Aorta (tissue), 5 donors: Measurements from ENCODE around the gene HRH2. TPM values are rescaled to one million over a fixed set of nuclear protein-coding genes. Genes with fewer than 3 reads are reported as not detected.
"Not testable (repeated sequence)": the region's sequence is repeated elsewhere in the genome, so short reads cannot be mapped to it uniquely, and the experiment has no call there.

Experiments used
- ATAC-seq: fragments of 200-7000 bp; cut with Tn5 transposase; one replicate; pipeline ENCODE4 v1.9.1; 2022; ENCODE audit warnings: moderate library complexity; ENCODE audit not compliant: low FRiP score
- DNase-seq, 2 donors: peaks; one replicate each; pipeline ENCODE4 v3.0.0-alpha.2; 2020
- H3K27ac ChIP-seq, 2 donors: one replicate each; pipeline ENCODE4 v1.5.1; 2013; ENCODE audit warnings: low read length in 2 of 2, mild to moderate bottlenecking in 2 of 2, moderate library complexity in 2 of 2, control low read depth in 1 of 2, inconsistent platforms in 1 of 2, low read depth in 1 of 2
- H3K27me3 ChIP-seq, 2 donors: one replicate each; pipeline ENCODE4 v1.6.1; 2013; ENCODE audit warnings: control low read depth in 1 of 2, low read length in 1 of 2, mild to moderate bottlenecking in 1 of 2, moderate library complexity in 1 of 2; ENCODE audit not compliant: insufficient read depth in 2 of 2, control insufficient read depth in 1 of 2
- H3K36me3 ChIP-seq, 2 donors: one replicate each; pipeline ENCODE4 v1.6.1; 2013; ENCODE audit warnings: control low read depth in 1 of 2, low read length in 1 of 2, mild to moderate bottlenecking in 1 of 2; ENCODE audit not compliant: insufficient read depth in 2 of 2, control insufficient read depth in 1 of 2
- H3K4me1 ChIP-seq, 2 donors: one replicate each; pipeline ENCODE4 v1.6.1; 2013; ENCODE audit warnings: low read length in 2 of 2, control low read depth in 1 of 2, mild to moderate bottlenecking in 1 of 2, moderate library complexity in 1 of 2; ENCODE audit not compliant: insufficient read depth in 2 of 2, control insufficient read depth in 1 of 2
- H3K4me3 ChIP-seq, 2 donors: one replicate each; pipeline ENCODE4 v1.5.1; 2013; ENCODE audit warnings: low read length in 2 of 2, control low read depth in 1 of 2, mild to moderate bottlenecking in 1 of 2
- H3K9me3 ChIP-seq: one replicate; pipeline ENCODE4 v1.6.1; 2013; ENCODE audit warnings: mild to moderate bottlenecking, low read length; ENCODE audit not compliant: control insufficient read depth
- WGBS, 2 donors: extraction: QIAGEN DNeasy Blood & Tissue Kit; methylation state at CpG; one replicate each; pipeline ENCODE4 v1.1.7; 2013; 5-methylcytosine and 5-hydroxymethylcytosine counted together
- intact Hi-C, 2 donors: fragments of 100-400 bp; cut with DNase I; formaldehyde crosslinking; loops; one replicate each; pipeline versions ENCODE4 v1.14.2 to v1.15.0; 2022
- polyA plus RNA-seq, 2 donors: library from polyadenylated mRNA; stranded (reverse); fragments of 200-250 nt; gene quantifications; one replicate each; pipeline ENCODE4 v1.2.3, GENCODE V29; 2013
- total RNA-seq, 2 donors: library from RNA; stranded (reverse); fragmentation: NEBNext Ultra II Directional; extraction: Animal tissue kit (Norgen Biotek cat#: 25700); gene quantifications; one replicate each; pipeline ENCODE4 v1.2.1, GENCODE V29; 2021
- donor health status: healthy with polysubstance abuse.
- donor health status: Bipolar disorder and iron deficiency.
- donor health status: DM: no; HTN: no; CAD: no.
- donor health status: DM: no; HTN: no; CAD: no.
- donor health status: DM: yes; HTN: yes; CAD: no.

HRH2 gene
- total and polyA plus RNA-seq, 4 donors = 1.1 to 15.3 (median 7.4) TPM

DNA sequence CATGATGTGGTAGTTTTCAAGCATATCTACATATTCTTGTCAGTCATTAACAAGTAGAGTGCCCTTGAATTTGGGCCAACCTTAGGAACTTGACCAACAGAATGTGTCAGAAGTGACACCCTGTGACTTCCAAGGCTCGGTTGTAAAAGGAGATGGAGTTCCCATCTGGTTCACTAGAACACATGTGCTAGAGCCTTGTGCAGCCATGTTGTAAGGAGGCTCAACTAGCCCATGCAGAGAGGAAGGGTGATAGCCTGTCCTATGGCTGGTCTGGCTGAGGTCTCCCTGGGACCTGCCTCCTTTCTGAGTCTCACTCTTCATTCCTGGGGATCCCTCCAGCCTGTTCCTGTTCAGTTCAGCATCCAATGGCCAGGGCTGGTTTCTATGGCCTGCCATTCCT is 28.1 kb upstream of the HRH2 start:
- no peak overlapping the region for H3K4me3 ChIP-seq
- ATAC-seq (no peak), DNase-seq (no peak)
- intact Hi-C loops = no loop called here
- H3K27ac ChIP-seq = no peak overlapping the region
- H3K4me1 ChIP-seq = no peaks in the 10 kb centered on the region
- H3K36me3 ChIP-seq = no peaks in the 10 kb centered on the region
- no peaks in the 10 kb centered on the region for H3K27me3 ChIP-seq
- peaks cover 9% of the 10 kb centered on the region for H3K9me3 ChIP-seq
- WGBS, 2 donors = 89 to 91% methylated on average over 1 of the region's 1 CpG

DNA sequence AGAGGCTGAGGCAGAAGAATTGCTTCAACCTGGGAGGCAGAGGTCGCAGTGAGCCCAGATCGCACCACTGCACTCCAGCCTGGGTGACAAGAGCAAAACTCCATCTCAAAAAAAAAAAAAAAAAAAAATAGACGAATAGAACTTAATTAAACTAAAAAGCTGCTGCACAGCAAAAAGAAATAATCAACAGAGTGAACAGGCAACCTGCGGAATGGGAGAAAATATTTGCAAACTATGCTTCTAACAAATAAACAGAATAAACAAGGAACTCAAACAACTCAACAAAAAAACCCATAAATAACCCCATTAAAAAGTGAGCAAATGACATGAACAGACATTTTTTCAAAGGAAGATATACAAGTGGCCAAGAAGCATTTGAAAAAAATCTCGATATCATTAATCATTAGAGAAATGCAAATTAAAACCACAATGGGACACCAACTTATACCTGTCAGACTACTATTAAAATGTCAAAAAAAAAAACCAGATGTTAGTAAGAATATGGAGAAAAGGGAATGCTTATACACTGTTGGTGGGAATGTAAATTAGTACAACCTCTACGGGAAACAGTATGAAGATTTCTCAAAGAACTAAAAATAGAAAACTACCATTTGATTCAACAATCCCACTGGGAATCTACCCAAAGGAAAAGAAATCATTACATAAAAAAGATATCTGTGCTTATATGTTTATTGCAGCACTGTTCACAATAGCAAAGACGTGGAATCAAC is 21.9 kb upstream of the HRH2 start:
- intact Hi-C loops = no loop called here
- no peaks in the 10 kb centered on the region for H3K27me3 ChIP-seq
- WGBS, 2 donors = 66 to 67% methylated on average over 7 of the region's 7 CpGs
- H3K27ac ChIP-seq = no peak overlapping the region
- H3K36me3 ChIP-seq = no peaks in the 10 kb centered on the region
- no peak for DNase-seq
- H3K4me1 ChIP-seq = no peaks in the 10 kb centered on the region
- no peak for ATAC-seq
- H3K4me3 ChIP-seq = no peak overlapping the region
- H3K9me3 ChIP-seq = no peaks in the 10 kb centered on the region

DNA sequence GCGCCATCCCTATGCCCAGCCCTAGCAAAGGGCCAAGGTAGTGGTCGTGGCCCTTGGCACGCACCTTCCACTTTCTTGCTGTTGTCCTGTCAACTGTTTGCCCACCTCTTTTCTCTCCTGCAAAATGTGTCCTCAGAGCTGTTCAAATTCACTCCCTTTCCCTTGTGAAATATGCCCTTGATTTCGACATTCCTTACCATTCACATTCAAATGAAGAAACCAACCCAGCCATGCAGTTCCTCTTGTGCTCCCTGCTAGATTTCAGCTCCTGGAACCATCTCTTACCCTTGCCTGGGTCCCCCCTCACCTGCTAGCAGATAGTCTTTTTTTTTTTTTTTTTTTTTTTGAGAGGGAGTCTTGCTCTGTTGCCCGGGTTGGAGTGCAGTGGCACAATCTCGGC is 19.6 kb upstream of the HRH2 start:
- Histone ChIP-seq H3K4me3 (no peak overlapping the region), H3K36me3 (no peaks in the 10 kb centered on the region), H3K27ac (no peak overlapping the region), H3K4me1 (no peaks in the 10 kb centered on the region), H3K9me3 (no peaks in the 10 kb centered on the region), H3K27me3 (no peaks in the 10 kb centered on the region)
- intact Hi-C loops = no loop called here
- DNase-seq (no peak), ATAC-seq (no peak)
- WGBS, 2 donors = 80 to 87% methylated on average over 6 of the region's 6 CpGs

DNA sequence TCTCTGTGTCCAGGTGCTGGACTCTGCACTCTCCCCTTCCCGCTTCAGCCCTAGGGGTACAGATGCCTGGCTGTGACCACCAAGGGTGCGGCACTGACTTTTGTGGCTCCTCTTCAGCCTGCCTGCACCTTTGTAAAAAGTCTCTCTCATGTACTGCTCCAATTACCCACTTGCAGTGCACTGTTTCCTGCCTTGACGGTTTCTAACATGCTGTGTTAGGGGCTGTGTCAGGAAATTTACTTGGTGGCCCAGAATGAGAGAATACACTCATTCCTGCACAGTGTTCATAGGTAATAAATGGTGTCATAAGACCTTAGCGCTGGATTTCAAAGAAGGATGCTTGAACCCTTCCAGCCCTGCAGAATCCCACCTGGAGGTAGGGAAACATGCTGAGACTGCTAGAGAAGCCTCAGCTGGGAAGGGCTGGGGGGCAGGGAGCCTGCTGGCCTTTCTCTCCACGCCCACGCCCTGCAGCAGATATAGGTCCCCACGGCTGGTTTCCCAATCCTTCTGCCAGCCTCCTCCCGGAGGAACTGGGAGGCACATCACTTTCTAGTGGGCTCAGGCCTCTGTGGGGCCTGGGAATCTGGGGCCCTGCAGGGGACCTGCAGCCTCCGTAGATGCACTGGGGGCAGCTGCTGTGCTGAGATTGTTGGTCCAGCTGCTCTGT is 17.6 kb upstream of the HRH2 start:
- DNase-seq = no peak
- Histone ChIP-seq H3K27me3 (no peaks in the 10 kb centered on the region), H3K4me1 (no peaks in the 10 kb centered on the region), H3K4me3 (no peak overlapping the region), H3K27ac (no peak overlapping the region), H3K9me3 (no peaks in the 10 kb centered on the region), H3K36me3 (no peaks in the 10 kb centered on the region)
- intact Hi-C loops = no loop called here
- WGBS, 2 donors = 75 to 77% methylated on average over 9 of the region's 9 CpGs
- ATAC-seq = no peak

DNA sequence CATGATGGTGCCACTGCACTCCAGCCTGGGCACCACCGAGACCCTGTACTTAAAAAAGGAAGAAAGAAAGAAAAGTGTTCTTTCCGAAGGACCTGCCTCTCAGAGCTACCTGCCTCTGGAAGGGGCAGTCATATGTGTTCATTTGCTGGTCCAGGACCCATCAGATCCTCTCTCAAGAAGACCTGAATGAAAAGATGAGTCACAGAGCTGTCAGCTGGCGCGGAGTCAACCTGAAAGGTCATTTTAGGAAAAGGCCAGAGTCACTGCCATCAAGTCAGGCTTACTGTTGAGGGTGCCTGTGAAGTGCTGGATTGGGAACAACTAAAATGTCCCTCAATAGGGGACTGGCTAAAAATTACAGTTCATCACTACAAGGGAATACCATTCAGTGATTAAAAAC is 14.9 kb upstream of the HRH2 start:
- H3K4me3 ChIP-seq = no peak overlapping the region
- intact Hi-C loops = no loop called here
- 90 to 94% methylated on average over 4 of the region's 4 CpGs for WGBS, 2 donors

DNA sequence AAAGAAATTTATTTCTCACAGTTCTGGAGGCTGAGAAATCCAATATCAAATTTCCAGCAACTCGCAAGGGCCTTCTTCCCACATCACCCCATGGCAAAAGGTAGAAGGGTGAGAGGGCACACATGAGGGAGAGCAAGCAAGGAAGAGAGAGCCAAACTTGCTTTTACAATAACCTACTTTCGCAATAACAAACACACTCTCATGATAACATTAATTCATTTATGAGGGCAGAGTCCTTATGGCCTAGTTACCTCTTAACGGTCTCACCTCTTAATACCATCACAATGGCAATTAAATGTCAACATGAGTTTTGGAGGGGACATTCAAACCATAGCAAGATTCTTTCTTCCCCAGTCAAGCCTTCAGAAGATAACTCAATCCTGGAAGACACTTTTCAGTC is 11.6 kb upstream of the HRH2 start:
- no peak for ATAC-seq
- no peak for DNase-seq
- H3K4me3 ChIP-seq = no peak overlapping the region
- no peaks in the 10 kb centered on the region for H3K4me1 ChIP-seq
- no peak overlapping the region for H3K27ac ChIP-seq
- H3K36me3 ChIP-seq = no peaks in the 10 kb centered on the region
- H3K9me3 ChIP-seq = peaks cover 11% of the 10 kb centered on the region
- WGBS, 2 donors = 92 to 96% methylated on average over 3 of the region's 3 CpGs
- intact Hi-C loops = no loop called here
- H3K27me3 ChIP-seq = no peaks in the 10 kb centered on the region

More for the DNA sequence above, 14.9 kb upstream of the HRH2 start:
- peaks cover 5% of the 10 kb centered on the region for H3K9me3 ChIP-seq
- ATAC-seq = no peak
- no peak for DNase-seq
- no peaks in the 10 kb centered on the region for H3K36me3 ChIP-seq
- H3K27me3 ChIP-seq = no peaks in the 10 kb centered on the region
- no peaks in the 10 kb centered on the region for H3K4me1 ChIP-seq
- no peak overlapping the region for H3K27ac ChIP-seq

DNA sequence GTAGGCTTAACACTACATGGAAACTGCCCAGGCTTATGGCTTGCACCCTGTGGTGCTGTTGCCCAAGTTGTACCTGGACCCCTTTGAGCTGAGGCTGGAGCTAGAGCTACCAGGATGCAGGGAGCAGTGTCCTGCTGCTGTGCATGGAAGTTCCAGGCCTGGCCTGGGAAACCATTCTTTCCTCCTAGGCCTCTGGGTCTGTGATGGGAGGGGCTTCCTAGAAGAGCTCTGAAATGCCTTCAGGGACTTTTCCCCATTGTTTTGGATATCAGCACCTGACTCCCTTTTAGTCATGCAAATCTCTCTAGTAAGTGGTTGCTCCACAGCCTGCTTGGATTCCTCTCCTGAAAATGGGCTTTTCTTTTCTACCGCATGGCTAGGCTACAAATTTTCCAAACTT is 7.9 kb upstream of the HRH2 start:
- Histone ChIP-seq H3K27me3 (no peaks in the 10 kb centered on the region), H3K4me1 (no peaks in the 10 kb centered on the region), H3K27ac (no peak overlapping the region), H3K4me3 (no peak overlapping the region), H3K9me3 (peaks cover 11% of the 10 kb centered on the region), H3K36me3 (no peaks in the 10 kb centered on the region)
- intact Hi-C loops = loop anchor here in 1 of 2 donors (5.0 kb wide), 1 partner anchor 78 kb away; no protein-coding TSS in a partner anchor
- WGBS, 2 donors = 96 to 97% methylated on average over 1 of the region's 1 CpG
- DNase-seq (no peak), ATAC-seq (no peak)

DNA sequence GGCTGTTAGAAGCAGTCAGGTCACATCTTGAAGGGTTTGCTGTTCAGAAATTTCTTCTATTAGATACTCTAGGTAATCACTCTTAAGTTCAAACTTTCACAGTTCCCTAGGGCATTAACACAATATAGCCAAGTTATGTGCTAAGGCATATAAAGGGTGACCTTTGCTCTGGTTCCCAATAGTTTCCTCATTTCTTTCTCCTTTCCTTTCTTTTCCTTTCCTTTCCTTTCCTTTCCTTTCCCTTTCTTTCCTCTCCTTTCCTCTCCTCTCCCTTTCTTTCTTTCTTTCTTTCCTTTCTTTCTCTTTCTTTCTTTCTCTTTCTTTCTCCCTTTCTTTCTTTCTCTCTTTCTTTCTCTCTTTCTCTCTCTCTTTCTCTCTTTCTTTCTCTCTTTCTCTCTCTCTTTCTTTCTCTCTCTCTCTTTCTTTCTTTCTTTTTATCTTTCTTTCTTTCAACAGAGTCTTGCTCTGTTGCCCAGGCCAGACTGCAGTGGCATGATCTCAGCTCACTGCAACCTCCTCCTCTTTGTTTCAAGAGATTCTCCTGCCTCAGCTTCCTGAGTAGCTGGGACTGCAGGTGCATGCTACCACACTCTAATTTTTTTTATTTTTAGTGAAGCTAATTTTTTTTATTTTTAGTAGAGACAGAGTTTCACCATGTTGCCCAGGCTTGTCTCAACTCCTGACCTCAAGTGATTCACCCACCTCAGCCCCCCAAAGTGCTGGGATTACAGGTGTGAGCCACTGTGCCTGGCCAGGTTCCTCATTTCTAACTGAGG is 7.3 kb upstream of the HRH2 start:
- H3K27ac ChIP-seq, H3K4me1 ChIP-seq, ATAC-seq, DNase-seq, H3K4me3 ChIP-seq, H3K27me3 ChIP-seq, H3K36me3 ChIP-seq: not testable (repeated sequence)
- H3K9me3 ChIP-seq = peaks cover 11% of the 10 kb centered on the region
- intact Hi-C loops = loop anchor here in 1 of 2 donors (5.0 kb wide), 1 partner anchor 78 kb away; no protein-coding TSS in a partner anchor
